ENCODE results near the gene SNAPC2. TPM values are rescaled to one million over a fixed set of nuclear protein-coding genes. Genes with fewer than 3 reads are reported as not detected.
A peak's percentile ranks its signal among the peaks of the same experiment; 100 is the strongest.

The SNAPC2 gene
- total RNA-seq, 1 donor from 2014 or later: 15.2 TPM

- Histone ChIP-seq H3K4me3 (ENCODE audit: insufficient read depth, low read depth, low read length) (peak overlapping the region; percentile 39), H3K4me1 (ENCODE audit: insufficient read depth, low read length) (peaks cover 12% of the 10 kb centered on the region), H3K9me3 (ENCODE audit: insufficient read depth, low read depth, low read length) (no peaks in the 10 kb centered on the region), H3K79me2 (ENCODE audit: insufficient read depth, low read length) (no peaks in the 10 kb centered on the region), H3K27me3 (ENCODE audit: insufficient read depth, low read length) (peaks cover 18% of the 10 kb centered on the region), H3K27ac (ENCODE audit: low read depth, low read length) (no peak overlapping the region), H4K20me1 (ENCODE audit: insufficient read depth, low read length) (no peaks in the 10 kb centered on the region), H3K9ac (ENCODE audit: low read length) (peak overlapping the region; percentile 35), H2AFZ (ENCODE audit: low read depth, low read length) (peak overlapping the region; percentile 89), H3K4me2 (ENCODE audit: low read length) (peak overlapping the region; percentile 89), H3K36me3 (ENCODE audit: insufficient read depth, low read length) (no peaks in the 10 kb centered on the region)
- peak; percentile 78 for DNase-seq (ENCODE audit: low read depth)
- TF ChIP-seq EZH2 (IDR thresholded peaks at IDR 0.05; ENCODE audit: insufficient read depth, low read length) (no peak), CTCF (IDR thresholded peaks at IDR 0.05; ENCODE audit: insufficient read depth, low read depth, low read length) (no peak)
- Mint-ChIP-seq H3K27ac (ENCODE audit: unreplicated experiment) (peak overlapping the region; percentile 55), H3K4me3 (ENCODE audit: unreplicated experiment) (peak overlapping the region; percentile 56), H3K4me1 (ENCODE audit: low read depth, unreplicated experiment) (peaks cover 4% of the 10 kb centered on the region), H3K36me3 (ENCODE audit: low read depth, unreplicated experiment) (no peaks in the 10 kb centered on the region), H3K27me3 (ENCODE audit: low read depth, unreplicated experiment) (peaks cover 17% of the 10 kb centered on the region), H3K9me3 (ENCODE audit: unreplicated experiment) (no peaks in the 10 kb centered on the region)
- no peak for FAIRE-seq
These were observed 48.5 kb upstream of the SNAPC2 start for GRCh38 chr19:7871437-7872305.

DNA sequence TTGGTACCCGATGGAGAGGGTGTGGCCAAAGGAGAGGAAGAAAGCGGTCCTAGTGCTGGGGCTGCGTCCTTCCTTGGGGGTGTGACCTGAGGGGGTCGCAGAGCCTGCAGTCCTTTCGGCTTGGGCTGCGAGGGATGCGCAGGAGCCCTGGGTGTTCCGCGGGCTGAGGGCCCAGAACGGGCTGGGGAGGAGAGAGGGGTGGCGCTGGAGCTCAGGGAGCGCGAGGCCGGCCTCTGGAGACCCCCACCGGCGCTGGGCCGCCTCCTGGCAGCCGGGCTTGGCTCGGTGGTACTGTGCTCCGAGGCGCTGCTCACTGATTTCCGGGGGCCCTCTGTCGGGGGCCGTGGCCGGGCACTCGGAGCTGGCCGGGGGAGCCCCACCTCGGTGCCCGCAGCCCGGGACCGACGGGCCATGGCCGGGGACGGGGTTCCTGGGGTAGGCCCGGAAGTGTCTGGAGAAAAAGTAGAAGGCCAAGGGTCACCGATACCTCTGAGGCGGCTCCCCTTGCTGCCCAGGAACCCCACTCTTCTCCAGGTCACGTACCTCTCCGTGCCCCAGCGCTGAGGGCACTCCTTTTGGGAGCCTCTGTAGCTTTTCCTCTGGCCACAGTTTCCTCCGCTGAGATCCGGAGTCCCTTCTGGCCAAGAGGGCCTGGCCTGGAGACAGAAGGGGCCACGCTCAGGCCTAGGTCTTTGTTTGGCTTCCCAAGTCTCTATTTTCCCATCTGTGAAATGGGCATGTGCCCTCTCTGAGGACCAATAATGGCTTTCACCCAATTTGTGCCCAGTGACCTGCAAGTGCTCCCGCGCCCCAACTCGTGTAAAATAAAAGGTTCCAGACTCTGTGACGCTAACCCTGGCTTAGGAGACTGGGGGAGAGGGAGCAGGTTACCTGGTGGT, 47.6 kb upstream of the SNAPC2 start:
- FAIRE-seq (no peak), DNase-seq (ENCODE audit: low read depth) (no peak)
- H3K27ac Mint-ChIP-seq (ENCODE audit: unreplicated experiment): no peak overlapping the region
- TF ChIP-seq CTCF (IDR thresholded peaks at IDR 0.05; ENCODE audit: insufficient read depth, low read depth, low read length): no peak
- no peak for TF ChIP-seq EZH2 (IDR thresholded peaks at IDR 0.05; ENCODE audit: insufficient read depth, low read length)
- H3K4me3 ChIP-seq (ENCODE audit: insufficient read depth, low read depth, low read length): no peak overlapping the region
- H3K9ac ChIP-seq (ENCODE audit: low read length): no peak overlapping the region
- H3K4me2 ChIP-seq (ENCODE audit: low read length): peak overlapping the region; percentile 89
- H3K79me2 ChIP-seq (ENCODE audit: insufficient read depth, low read length): no peaks in the 10 kb centered on the region
- no peak overlapping the region for H3K27ac ChIP-seq (ENCODE audit: low read depth, low read length)
- H3K36me3 ChIP-seq (ENCODE audit: insufficient read depth, low read length): no peaks in the 10 kb centered on the region
- peaks cover 12% of the 10 kb centered on the region for H3K4me1 ChIP-seq (ENCODE audit: insufficient read depth, low read length)
- H3K27me3 Mint-ChIP-seq (ENCODE audit: low read depth, unreplicated experiment): peaks cover 16% of the 10 kb centered on the region
- peaks cover 8% of the 10 kb centered on the region for H3K4me1 Mint-ChIP-seq (ENCODE audit: low read depth, unreplicated experiment)
- H3K9me3 ChIP-seq (ENCODE audit: insufficient read depth, low read depth, low read length): no peaks in the 10 kb centered on the region
- no peak overlapping the region for H2AFZ ChIP-seq (ENCODE audit: low read depth, low read length)
- H3K27me3 ChIP-seq (ENCODE audit: insufficient read depth, low read length): peaks cover 12% of the 10 kb centered on the region
- no peaks in the 10 kb centered on the region for H3K9me3 Mint-ChIP-seq (ENCODE audit: unreplicated experiment)
- no peak overlapping the region for H3K4me3 Mint-ChIP-seq (ENCODE audit: unreplicated experiment)
- H4K20me1 ChIP-seq (ENCODE audit: insufficient read depth, low read length): no peaks in the 10 kb centered on the region
- no peaks in the 10 kb centered on the region for H3K36me3 Mint-ChIP-seq (ENCODE audit: low read depth, unreplicated experiment)

Measured in astrocyte (in vitro differentiated cells and primary cell).